ENCODE measurements around the gene OR51B2. TPM values are rescaled to one million over a fixed set of nuclear protein-coding genes. Genes with fewer than 3 reads are reported as not detected.

The OR51B2 gene
- total RNA-seq, 1 donor from 2014 or later = not detected

- DNase-seq (ENCODE audit: low read depth in 2 of 2) = no peak
These were observed 40.2 kb downstream of the OR51B2 start for GRCh38 chr11:5283882-5284281.

GRCh38 chr11:5283086-5283485 lies 41.0 kb downstream of the OR51B2 start:
- no peak for DNase-seq (ENCODE audit: low read depth in 2 of 2)

- no peak for DNase-seq (ENCODE audit: low read depth in 2 of 2)
These were observed 41.5 kb downstream of the OR51B2 start for GRCh38 chr11:5282628-5283027.

GRCh38 chr11:5281596-5281995 lies 42.5 kb downstream of the OR51B2 start:
- no peak for DNase-seq (ENCODE audit: low read depth in 2 of 2)

GRCh38 chr11:5280582-5281102 lies 43.5 kb downstream of the OR51B2 start:
- peak; percentile 61 to 98 for DNase-seq (ENCODE audit: low read depth in 2 of 2)

GRCh38 chr11:5279471-5280090 lies 44.5 kb downstream of the OR51B2 start:
- no peak for DNase-seq (ENCODE audit: low read depth in 2 of 2)

- no peak for DNase-seq (ENCODE audit: low read depth in 2 of 2)
These were observed 46.2 kb downstream of the OR51B2 start for GRCh38 chr11:5277807-5278382.

- no peak for DNase-seq (ENCODE audit: low read depth in 2 of 2)
These were observed 47.4 kb downstream of the OR51B2 start for GRCh38 chr11:5276697-5277096.

GRCh38 chr11:5275369-5276110 lies 48.6 kb downstream of the OR51B2 start:
- no peak for DNase-seq (ENCODE audit: low read depth in 2 of 2)

GRCh38 chr11:5274395-5274794 lies 49.7 kb downstream of the OR51B2 start:
- DNase-seq (ENCODE audit: low read depth in 2 of 2) = no peak

Other genes with a start within 250 kb of the OR51B2 start
- not detected in 2 replicates for gene OR52A5, start 185.9 kb downstream of the OR51B2 start, total RNA-seq
- gene OR52A1, start 169.5 kb downstream of the OR51B2 start, total RNA-seq = not detected in 2 replicates
- gene OR51V1, start 123.6 kb downstream of the OR51B2 start, total RNA-seq = not detected in 2 replicates
- not detected in 2 replicates for gene HBB, start 97.2 kb downstream of the OR51B2 start, total RNA-seq
- not detected in 2 replicates for gene HBD, start 89.8 kb downstream of the OR51B2 start, total RNA-seq
- not detected in 2 replicates for gene HBG1, start 74.4 kb downstream of the OR51B2 start, total RNA-seq
- gene HBG2, start 69.5 kb downstream of the OR51B2 start, total RNA-seq = not detected in 2 replicates
- gene HBE1, start 54.4 kb downstream of the OR51B2 start, total RNA-seq = 0.22 TPM in 1 of 2 replicates, not detected in the other
- gene OR51B4, start 22.4 kb downstream of the OR51B2 start, total RNA-seq = not detected in 2 replicates
- gene OR51B5, start 19.2 kb upstream of the OR51B2 start, total RNA-seq = not detected in 2 replicates
- gene OR51B6, start 27.2 kb upstream of the OR51B2 start, total RNA-seq = not detected in 2 replicates
- not detected in 2 replicates for gene OR51M1, start 59.5 kb upstream of the OR51B2 start, total RNA-seq
- gene OR51Q1, start 97.8 kb upstream of the OR51B2 start, total RNA-seq = not detected in 2 replicates
- not detected in 2 replicates for gene OR51I1, start 117.2 kb upstream of the OR51B2 start, total RNA-seq
- not detected in 2 replicates for gene OR51I2, start 125.0 kb upstream of the OR51B2 start, total RNA-seq
- gene OR52D1, start 164.4 kb upstream of the OR51B2 start, total RNA-seq = not detected in 2 replicates
- gene UBQLN3, start 185.7 kb upstream of the OR51B2 start, total RNA-seq = not detected in 2 replicates
- under 0.01 TPM in 1 of 2 replicates, not detected in the other for gene UBQLNL, start 192.4 kb upstream of the OR51B2 start, total RNA-seq
- gene OR52H1, start 224.2 kb upstream of the OR51B2 start, total RNA-seq = under 0.01 TPM in 1 of 2 replicates, not detected in the other